Body of pancreas (tissue), 4 donors: Measurements from ENCODE around the gene PAN2. TPM values are rescaled to one million over a fixed set of nuclear protein-coding genes. Genes with fewer than 3 reads are reported as not detected.
A peak's percentile ranks its signal among the peaks of the same experiment; 100 is the strongest.

Source experiments
- ATAC-seq: fragments of 150-250 bp; one replicate; pipeline ENCODE4 v1.9.1; 2016
- DNase-seq, 4 donors: peaks; one replicate each; pipeline ENCODE4 v3.0.0-alpha.2; 2019
- H3K27ac ChIP-seq, 4 donors: fragments of 200-600 bp; sonication (generic); 1 replicate in 3 of 4; 2 replicates in 1 of 4; pipeline versions ENCODE4 v1.5.1 to v1.6.1; 2016 to 2019; ENCODE audit warnings: mild to moderate bottlenecking in 1 of 4, mixed read lengths in 1 of 4, moderate library complexity in 1 of 4
- H3K27me3 ChIP-seq, 2 donors: fragments of 200-600 bp; sonication (generic); one replicate each; pipeline ENCODE4 v1.6.0; 2016; ENCODE audit warnings: mild to moderate bottlenecking in 1 of 2
- H3K36me3 ChIP-seq, 2 donors: fragments of 200-600 bp; sonication (generic); replicated peaks in 1 of 2; 2 replicates each; pipeline ENCODE4 v1.5.1; 2016; ENCODE audit warnings: low read depth in 2 of 2; ENCODE audit not compliant: insufficient read depth in 1 of 2
- H3K4me1 ChIP-seq: fragments of 200-600 bp; sonication (generic); one replicate; pipeline ENCODE4 v1.6.0; 2016
- H3K4me3 ChIP-seq, 2 donors: fragments of 200-600 bp; sonication (generic); 1 replicate in 1 of 2; 2 replicates in 1 of 2; pipeline ENCODE4 v1.5.1; 2016 to 2019
- H3K9me3 ChIP-seq, 3 donors: fragments of 200-600 bp; sonication (generic); 1 replicate in 2 of 3; 2 replicates in 1 of 3; pipeline ENCODE4 v1.5.1; 2016
- CTCF ChIP-seq, 7 experiments: fragments of 450-650 bp in 4 of 7; fragments of 200-600 bp in 3 of 7; sonication (generic) in 3 of 7; IDR thresholded peaks; one replicate each; pipeline ENCODE4 v1.5.1; 2016 to 2019; ENCODE audit warnings: antibody characterized with exemption in 7 of 7
- POLR2A ChIP-seq, 3 donors: fragments of 450-650 bp; IDR thresholded peaks; one replicate each; pipeline ENCODE4 v1.6.1; 2016; ENCODE audit warnings: antibody characterized with exemption in 3 of 3, mild to moderate bottlenecking in 2 of 3
- WGBS, 2 donors: methylation state at CpG; one replicate each; pipeline ENCODE4 v1.1.5; 2017; 5-methylcytosine and 5-hydroxymethylcytosine counted together
- intact Hi-C: fragments of 100-400 bp; cut with DNase I; formaldehyde crosslinking; loops from one replicate; pipeline ENCODE4 v1.15.1; 2023
- total RNA-seq, 2 donors: library from RNA; depleted of rRNA; stranded (reverse); fragments of >200 nt; gene quantifications; one replicate each; pipeline ENCODE4 v1.1.0, GENCODE V29; 2016

The PAN2 gene
- total RNA-seq, 2 donors from 2014 or later = 47.2 to 59.0 TPM

GRCh38 chr12:56304276-56304675 lies 29.5 kb downstream of the PAN2 start:
- H3K36me3 ChIP-seq = peaks cover 0 to 7% of the 10 kb centered on the region in 2 donors
- no peak for DNase-seq
- no peaks in the 10 kb centered on the region for H3K27me3 ChIP-seq
- H3K27ac ChIP-seq = no peak overlapping the region
- TF ChIP-seq CTCF (IDR thresholded peaks at IDR 0.05) (no peak), POLR2A (IDR thresholded peaks at IDR 0.05) (no peak)
- intact Hi-C loops = no loop called here
- peaks cover 19% of the 10 kb centered on the region for H3K4me1 ChIP-seq
- no peak overlapping the region for H3K4me3 ChIP-seq
- WGBS, 2 donors = 77 to 90% methylated on average over 2 to 3 of the region's 3 CpGs
- no peaks in the 10 kb centered on the region for H3K9me3 ChIP-seq
- ATAC-seq = no peak

- no peak for TF ChIP-seq CTCF (IDR thresholded peaks at IDR 0.05)
- TF ChIP-seq POLR2A (IDR thresholded peaks at IDR 0.05) = no peak
- Histone ChIP-seq H3K4me1 (peaks cover 37% of the 10 kb centered on the region), H3K36me3 (no peaks in the 10 kb centered on the region), H3K4me3 (peak overlapping the region in 1 of 2 donors; percentile 94), H3K27ac (peak overlapping the region; percentile 93 to 97 (median 94)), H3K9me3 (no peaks in the 10 kb centered on the region), H3K27me3 (no peaks in the 10 kb centered on the region)
- intact Hi-C loops = no loop called here
- ATAC-seq (peak; percentile 52), DNase-seq (no peak)
- 28 to 31% methylated on average over 17 to 21 of the region's 21 CpGs for WGBS, 2 donors
Observed at GRCh38 chr12:56300644-56301464, 32.9 kb downstream of the PAN2 start.

GRCh38 chr12:56299853-56300643 lies 33.8 kb downstream of the PAN2 start, which contains the start of gene CS:
Gene CS (minus strand): TSS chr12:56300330. CDS start chr12:56300201, 129 bp downstream.
- Histone ChIP-seq H3K4me1 (peaks cover 37% of the 10 kb centered on the region), H3K4me3 (peak within 1 kb of the TSS; percentile 83 to 94), H3K36me3 (no peaks in the 10 kb centered on the region), H3K27ac (peak within 1 kb of the TSS; percentile 93 to 97 (median 94)), H3K27me3 (no peaks in the 10 kb centered on the region), H3K9me3 (no peaks in the 10 kb centered on the region)
- TF ChIP-seq CTCF (IDR thresholded peaks at IDR 0.05) (no peak), POLR2A (IDR thresholded peaks at IDR 0.05) (peak; percentile 77 to 91 (median 91))
- 0% methylated on average over 29 to 63 of the region's 63 CpGs for WGBS, 2 donors
- DNase-seq (peak; percentile 99 to 100 (median 99)), ATAC-seq (peak; percentile 97)
- intact Hi-C loops = no loop called here

- peak overlapping the region; percentile 83 to 94 for H3K4me3 ChIP-seq
- peak; percentile 0 for ATAC-seq
- H3K27ac ChIP-seq = peak overlapping the region; percentile 83 to 97 (median 94)
- H3K9me3 ChIP-seq = no peaks in the 10 kb centered on the region
- DNase-seq = peak in 3 of 4 donors; percentile 27 to 38 (median 33)
- TF ChIP-seq POLR2A (IDR thresholded peaks at IDR 0.05) = no peak
- no peak for TF ChIP-seq CTCF (IDR thresholded peaks at IDR 0.05)
- H3K4me1 ChIP-seq = peaks cover 37% of the 10 kb centered on the region
- WGBS, 2 donors = 0 to 1% methylated on average over 7 to 10 of the region's 10 CpGs
- intact Hi-C loops = no loop called here
- H3K27me3 ChIP-seq = no peaks in the 10 kb centered on the region
- H3K36me3 ChIP-seq = no peaks in the 10 kb centered on the region
Observed at GRCh38 chr12:56299308-56299852, 34.4 kb downstream of the PAN2 start.
